ENCODE measurements around the gene PARD3.
"Not testable (repeated sequence)": the region's sequence is repeated elsewhere in the genome, so short reads cannot be mapped to it uniquely, and the experiment has no call there.

Gene PARD3

DNA sequence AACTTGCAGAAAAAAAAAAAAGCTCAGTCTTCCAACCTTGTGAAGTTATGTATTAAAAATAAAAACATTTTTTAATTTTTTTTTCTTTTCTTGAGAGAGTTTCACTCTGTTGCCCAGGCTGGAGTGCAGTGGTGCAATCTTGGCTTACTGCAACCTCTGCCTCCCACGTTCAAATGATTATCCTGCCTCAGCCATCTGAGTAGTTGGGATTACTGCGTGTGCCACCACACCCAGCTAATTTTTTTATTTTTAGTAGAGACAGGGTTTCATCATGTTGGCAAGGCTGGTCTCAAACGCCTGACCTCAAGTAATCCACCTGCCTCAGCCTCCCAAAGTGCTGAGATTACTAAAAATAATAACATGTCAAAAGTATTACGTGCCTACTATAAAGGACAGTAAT is 375.7 kb downstream of the PARD3 start:
- not testable (repeated sequence) for DNase-seq

DNA sequence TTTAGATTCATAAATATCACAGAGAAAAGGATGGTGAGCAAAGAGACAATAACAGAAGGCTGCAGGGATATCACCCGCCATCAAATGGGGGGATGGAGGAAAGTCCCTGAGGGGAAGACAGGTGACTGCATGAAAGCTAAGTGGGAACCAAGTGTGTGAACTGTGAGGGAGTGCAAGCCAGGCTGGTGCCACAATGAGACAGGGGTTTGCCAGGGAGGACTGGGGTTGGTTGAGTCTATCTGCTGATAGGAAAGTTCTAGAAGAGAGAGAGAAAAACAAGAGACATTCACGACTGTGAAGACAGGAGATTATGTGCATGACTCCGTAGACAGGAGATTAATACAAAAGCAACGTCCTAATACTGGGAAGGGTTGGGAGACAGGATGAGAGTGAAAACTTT is 376.4 kb downstream of the PARD3 start:
- DNase-seq, result no peak

DNA sequence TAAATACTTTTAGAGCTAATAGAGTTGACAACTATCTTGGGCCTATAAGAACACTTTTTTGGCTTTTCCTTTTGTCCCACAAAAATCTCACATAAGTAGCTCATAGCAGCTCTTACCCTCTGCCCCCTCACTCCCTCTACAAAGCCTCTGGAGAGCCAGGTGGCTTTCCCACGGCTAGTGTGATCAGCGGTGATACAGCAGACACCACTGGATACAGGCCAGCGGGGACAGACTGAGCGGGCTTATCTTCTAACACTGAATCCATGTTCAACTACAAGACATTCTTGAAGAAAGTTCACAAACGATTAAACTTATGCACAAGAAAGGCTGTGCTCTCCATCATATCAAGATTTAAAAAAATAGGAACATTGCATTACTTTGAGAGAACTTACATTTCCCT is 377.2 kb downstream of the PARD3 start:
- DNase-seq, result no peak

- DNase-seq, result no peak
Measured at GRCh38 chr10:34434119-34434594, 380.9 kb downstream of the PARD3 start.

DNA sequence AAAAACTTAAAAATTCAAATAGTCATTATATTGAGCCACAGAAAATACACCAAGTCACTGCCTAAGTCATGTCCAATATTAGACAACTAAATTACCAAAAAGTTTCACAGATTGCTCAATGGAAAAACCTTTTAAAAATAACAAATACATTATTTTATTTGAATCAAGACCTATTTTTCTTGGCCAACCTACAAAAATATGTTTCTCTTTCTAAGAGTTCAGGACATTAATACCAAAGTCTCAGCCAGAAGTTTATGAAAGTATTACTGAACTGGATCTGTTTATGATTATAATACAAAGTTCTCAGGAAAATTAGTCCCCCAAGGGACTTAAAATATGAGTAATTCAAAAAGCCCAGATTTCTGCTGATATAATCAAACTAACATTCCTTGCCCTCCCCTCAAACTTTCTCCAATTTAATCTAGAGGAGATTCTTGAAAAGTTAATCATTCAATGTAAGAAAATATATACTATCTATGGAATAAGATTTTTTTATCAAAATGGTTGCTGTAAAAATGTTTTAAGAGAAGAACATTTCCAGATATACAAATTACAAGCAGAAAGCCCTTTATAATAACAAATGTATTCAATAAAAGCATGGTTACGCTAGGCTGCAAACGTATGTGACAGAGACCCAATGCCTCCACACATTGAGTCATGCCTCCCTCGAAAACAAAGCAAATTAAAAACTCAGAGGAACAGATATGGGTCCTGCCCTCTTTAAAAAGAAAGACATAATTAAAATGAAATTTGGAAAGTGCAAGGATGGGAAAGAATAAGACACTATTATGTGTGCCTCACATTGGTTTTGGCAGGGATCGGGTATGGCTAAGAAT is 381.6 kb downstream of the PARD3 start:
- DNase-seq, result no peak

DNA sequence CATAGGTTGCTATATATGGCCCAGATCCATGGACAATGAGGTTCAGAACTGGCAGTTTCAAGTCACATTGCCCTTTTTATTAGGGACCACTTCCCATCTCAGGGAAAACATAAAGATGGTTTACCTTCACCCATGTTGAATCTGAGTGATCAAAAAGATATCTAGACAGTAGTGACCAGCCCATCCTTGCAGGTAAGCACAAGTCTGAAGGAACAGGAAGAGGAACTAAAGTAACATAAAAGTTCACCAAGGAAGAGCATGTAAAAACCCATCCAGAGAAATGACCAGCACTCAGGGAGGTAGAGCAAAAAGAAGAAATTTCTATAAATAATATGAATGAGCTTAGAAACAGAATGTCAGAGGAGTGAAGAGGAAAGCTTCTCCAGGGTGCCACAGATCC is 382.5 kb downstream of the PARD3 start:
- DNase-seq, result no peak

GRCh38 chr10:34430685-34431084 is 384.4 kb downstream of the PARD3 start:
- DNase-seq, result no peak

DNA sequence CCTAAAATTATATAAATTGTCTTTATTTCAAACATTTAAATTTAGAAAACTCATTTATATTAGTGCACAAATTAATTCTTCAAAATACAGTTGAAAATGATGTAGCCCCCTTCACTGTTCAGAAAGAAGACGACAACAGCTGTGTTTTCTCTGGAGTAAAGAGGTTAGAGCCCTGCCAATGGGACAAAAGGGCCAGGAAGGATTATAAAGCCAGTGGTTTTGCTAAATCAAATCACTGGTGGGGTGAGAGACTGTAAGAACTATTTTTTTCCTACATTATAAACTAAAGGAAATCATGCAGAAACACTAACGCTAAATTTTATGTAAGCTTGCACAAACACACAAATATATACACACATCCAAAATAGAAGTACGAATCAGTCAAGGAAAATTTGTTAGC is 386.6 kb downstream of the PARD3 start:
- no peak for DNase-seq

DNA sequence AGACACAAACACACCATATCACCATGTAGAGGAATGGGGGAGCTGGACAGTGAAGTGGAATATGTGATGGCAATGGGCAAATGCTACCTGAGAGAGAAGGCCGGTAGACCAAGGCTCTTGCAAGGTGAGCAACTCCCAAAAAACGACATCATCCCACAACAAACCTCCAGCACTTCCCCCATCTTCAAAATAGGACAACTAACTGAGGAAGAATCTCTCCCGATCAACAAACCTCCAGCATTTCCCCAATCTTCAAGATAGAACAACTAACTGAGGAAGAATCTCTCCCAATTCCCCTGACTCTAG is 387.2 kb downstream of the PARD3 start:
- no peak for DNase-seq

GRCh38 chr10:34427158-34427910 is 387.8 kb downstream of the PARD3 start:
- DNase-seq, result not testable (repeated sequence)

GRCh38 chr10:34426538-34427157 is 388.4 kb downstream of the PARD3 start:
- DNase-seq, result not testable (repeated sequence)

GRCh38 chr10:34426041-34426440 is 389.1 kb downstream of the PARD3 start:
- no peak for DNase-seq

DNA sequence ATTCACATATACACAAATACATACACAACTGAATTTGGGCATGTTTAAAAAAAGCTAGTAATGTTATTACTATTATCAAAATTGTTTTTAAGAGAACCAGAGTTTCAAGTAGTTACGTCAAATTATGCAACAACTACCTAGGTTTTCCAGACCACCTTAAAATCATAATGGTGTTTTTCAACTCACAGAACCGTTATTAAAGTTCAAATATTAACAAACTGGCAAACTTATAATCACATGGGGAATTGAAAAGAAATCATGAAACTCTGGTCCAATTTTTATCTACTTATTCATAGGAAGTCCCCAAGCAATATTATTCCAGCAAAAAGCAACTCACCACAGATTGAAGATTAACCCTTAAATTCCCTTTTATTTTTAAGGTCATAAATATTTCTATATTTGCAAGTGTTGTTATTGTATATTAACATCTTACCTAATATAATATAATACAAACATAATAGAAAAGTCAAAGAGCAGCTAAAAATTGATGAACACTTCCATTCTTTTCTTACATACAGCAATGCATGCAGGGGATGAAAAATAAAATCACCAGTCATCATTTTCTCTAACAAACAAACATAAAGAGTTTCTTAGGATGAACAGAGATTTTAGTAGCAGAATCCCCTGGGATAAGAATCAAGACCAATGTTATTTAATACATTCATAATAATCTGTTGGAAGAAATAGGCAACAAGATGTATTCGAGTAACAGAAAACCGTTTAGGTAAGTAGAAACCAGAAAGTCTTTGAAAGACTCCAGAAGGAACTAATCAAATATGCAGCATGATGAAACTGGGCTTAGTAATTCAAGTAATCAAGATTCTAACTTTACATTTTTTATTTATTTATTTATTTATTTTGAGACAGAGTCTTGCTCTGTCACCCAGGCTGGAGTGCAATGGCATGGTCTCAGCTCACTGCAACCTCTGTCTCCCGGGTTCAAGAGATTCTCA is 391.1 kb downstream of the PARD3 start:
- no peak for DNase-seq

DNA sequence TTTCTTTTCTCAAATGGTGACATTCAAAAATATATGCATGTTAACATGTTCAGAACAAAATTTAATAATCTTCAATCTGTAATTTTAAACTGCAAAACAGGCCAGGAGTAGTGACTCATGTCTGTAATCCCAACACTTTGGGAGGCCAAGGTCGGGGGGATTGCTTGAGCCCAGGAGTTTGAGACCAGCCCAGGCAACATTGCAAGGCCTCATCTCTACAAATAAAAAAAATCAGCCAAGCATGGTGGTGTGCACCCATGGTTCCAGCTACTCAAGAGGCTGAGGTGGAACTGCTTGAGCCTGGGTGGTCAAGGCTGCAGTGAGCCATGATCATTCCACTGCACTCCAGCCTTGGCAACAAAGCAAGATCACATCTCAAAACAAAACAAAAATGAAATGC is 394.3 kb downstream of the PARD3 start:
- DNase-seq, result no peak

DNA sequence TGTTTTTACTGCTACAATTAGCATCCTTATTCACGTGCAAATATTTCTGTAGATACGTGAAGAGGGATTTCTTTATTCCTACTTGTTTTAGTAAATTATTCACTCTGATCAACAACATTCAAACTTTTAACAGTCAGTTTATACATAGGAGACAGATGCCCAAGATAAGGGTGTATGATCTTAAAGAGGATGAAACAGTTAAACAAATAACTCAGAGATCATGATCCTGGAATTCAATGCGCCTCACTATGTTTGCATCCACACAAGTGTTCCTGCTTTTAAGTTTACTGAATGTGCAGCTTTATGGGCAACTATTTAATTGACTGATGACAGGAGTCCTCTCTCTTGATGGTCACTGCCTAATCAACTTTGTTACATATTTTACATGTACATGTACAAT is 394.8 kb downstream of the PARD3 start:
- DNase-seq, result no peak

DNA sequence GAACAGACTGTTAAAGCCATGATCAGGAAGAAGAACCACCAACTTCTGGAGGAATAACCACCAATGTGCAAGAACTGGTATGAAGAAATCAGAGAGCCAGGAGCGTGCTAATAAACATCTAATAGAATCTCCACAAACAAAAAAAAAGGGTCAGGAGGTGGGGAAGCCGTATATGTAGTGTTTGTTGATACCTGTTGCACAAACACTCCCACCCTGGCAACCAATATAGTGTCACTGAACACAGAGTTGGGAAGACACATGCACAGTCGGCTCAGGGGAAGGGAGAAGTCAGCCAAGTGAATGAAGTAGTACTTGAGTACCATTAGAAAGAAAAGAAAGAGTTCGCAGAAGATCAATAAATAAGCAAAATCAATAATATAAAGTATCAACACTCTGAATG is 400.1 kb downstream of the PARD3 start:
- no peak for DNase-seq

GRCh38 chr10:34413756-34414587 is 401.1 kb downstream of the PARD3 start:
- no peak for DNase-seq

DNA sequence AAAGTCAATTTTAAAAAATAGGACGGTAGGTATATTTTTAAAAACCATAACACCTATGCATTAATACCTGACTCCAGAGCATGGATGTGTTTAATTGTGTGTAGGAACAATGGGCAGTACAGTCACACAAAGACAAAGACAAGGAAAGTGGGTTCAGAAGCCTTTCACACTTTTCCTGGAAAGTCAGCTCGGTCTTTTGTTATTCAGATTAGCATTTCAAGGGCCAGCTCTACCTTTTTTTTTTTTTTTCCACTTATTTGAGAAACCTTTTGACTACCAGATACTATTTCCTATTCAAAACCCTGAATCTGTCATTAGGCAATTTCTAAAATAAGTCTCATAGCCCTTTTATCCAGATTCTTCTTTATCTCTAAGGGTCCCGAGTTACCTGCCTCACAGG is 401.9 kb downstream of the PARD3 start:
- no peak for DNase-seq

GRCh38 chr10:34408956-34409355 is 406.1 kb downstream of the PARD3 start:
- DNase-seq, result no peak

- DNase-seq, result no peak
Measured at GRCh38 chr10:34408381-34408780, 406.7 kb downstream of the PARD3 start.

DNA sequence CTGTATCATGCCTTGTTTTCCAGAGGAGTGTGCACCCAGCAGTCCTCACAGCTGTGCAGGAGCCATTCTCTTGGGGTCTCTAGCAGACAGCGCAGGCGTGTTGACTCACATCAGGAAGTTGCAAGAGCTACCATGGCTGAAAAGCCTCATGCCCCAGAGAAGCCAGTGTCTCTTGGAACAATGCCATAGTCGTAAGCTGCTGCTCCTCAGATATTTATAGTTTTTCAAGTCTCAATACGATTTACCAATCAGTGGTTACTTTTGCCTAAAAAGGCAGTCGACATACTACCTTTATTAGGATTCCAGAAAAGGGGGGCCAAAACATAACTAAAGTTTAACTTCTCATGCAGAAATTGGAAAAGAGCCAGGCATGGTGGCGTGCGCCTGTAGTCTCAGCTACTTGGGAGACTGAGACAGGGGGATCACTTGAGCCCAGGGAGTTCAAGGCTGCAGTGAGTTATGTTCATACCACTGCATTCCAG is 407.7 kb downstream of the PARD3 start:
- DNase-seq, result no peak
